Activated CD4-positive, alpha-beta T cell treated with anti-CD3 and anti-CD28 coated beads, Interleukin-2, amount 10 ng/mL, durations not matched to agents 7 days and 5 days (primary cell): ENCODE measurements around the gene ACBD6. TPM values are rescaled to one million over a fixed set of nuclear protein-coding genes. Genes with fewer than 3 reads are reported as not detected.

Source experiments
- CTCF ChIA-PET: fragments of 350-600 bp; sonication (Branson Sonifier 250); formaldehyde crosslinking; loops from one replicate; lab custom pipeline; 2021; ENCODE audit warnings: antibody characterized with exemption; lab: Charles Lee
- POLR2A ChIA-PET: fragments of 350-600 bp; sonication (Branson Sonifier 250); formaldehyde crosslinking; loops from one replicate; lab custom pipeline; 2021; ENCODE audit warnings: antibody characterized with exemption; lab: Charles Lee
- DNase-seq: peaks from one replicate; pipeline ENCODE4 v3.0.0-alpha.2; 2020
- H3K27ac Mint-ChIP-seq: one replicate; pipeline ENCODE4 v1.8.0; 2021; ENCODE audit warnings: mild to moderate bottlenecking, moderate library complexity, mixed read lengths
- H3K27me3 Mint-ChIP-seq: one replicate; pipeline ENCODE4 v1.8.0; 2021; ENCODE audit warnings: mixed read lengths
- H3K36me3 Mint-ChIP-seq: one replicate; pipeline ENCODE4 v1.8.0; 2021; ENCODE audit warnings: low read depth, mixed read lengths
- H3K4me1 Mint-ChIP-seq: one replicate; pipeline ENCODE4 v1.8.0; 2021; ENCODE audit warnings: mixed read lengths
- H3K4me3 Mint-ChIP-seq: one replicate; pipeline ENCODE4 v1.8.0; 2021; ENCODE audit warnings: mild to moderate bottlenecking, moderate library complexity, mixed read lengths
- H3K9me3 Mint-ChIP-seq: one replicate; pipeline ENCODE4 v1.8.0; 2021; ENCODE audit warnings: mixed read lengths
- total RNA-seq, 2 experiments: library from RNA; stranded (reverse); gene quantifications; one replicate each; pipeline ENCODE4 v1.2.3, GENCODE V29; 2021

The ACBD6 gene
- total RNA-seq, 2 experiments from 2014 or later = 39.9 to 40.8 TPM

- H3K27me3 Mint-ChIP-seq = no peaks in the 10 kb centered on the region
- no peak overlapping the region for H3K27ac Mint-ChIP-seq
- POLR2A ChIA-PET = no interaction called here
- H3K9me3 Mint-ChIP-seq = no peaks in the 10 kb centered on the region
- no peak overlapping the region for H3K4me3 Mint-ChIP-seq
- CTCF ChIA-PET = interaction anchor here (1.5 kb wide), 1 partner anchor 10 kb away, joined by 3 read pairs; no protein-coding TSS in a partner anchor
- H3K36me3 Mint-ChIP-seq = no peaks in the 10 kb centered on the region
- no peak for DNase-seq
- H3K4me1 Mint-ChIP-seq = no peaks in the 10 kb centered on the region
Observed at GRCh38 chr1:180366371-180367068, 135.9 kb downstream of the ACBD6 start.

DNA sequence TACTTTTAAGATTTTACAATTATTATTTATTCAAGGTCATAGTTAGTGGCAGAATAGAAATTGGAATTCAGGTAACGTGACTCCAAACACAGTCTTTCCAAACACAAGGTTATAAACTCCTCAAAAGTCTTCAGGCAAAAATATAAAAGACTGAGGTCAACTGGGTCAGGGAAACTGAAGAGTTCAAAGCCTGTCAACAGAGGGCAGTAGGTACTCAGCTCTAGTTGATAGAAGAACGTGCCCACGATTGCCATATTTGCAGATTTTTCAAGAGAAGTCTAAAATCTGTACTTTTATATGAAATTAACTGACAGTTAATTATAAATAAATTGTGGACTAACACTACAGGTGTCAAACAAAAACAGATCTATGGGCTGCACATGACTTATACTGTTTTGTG lies 137.3 kb downstream of the ACBD6 start:
- Mint-ChIP-seq H3K4me1 (no peaks in the 10 kb centered on the region), H3K36me3 (no peaks in the 10 kb centered on the region), H3K9me3 (no peaks in the 10 kb centered on the region), H3K4me3 (no peak overlapping the region), H3K27me3 (no peaks in the 10 kb centered on the region), H3K27ac (no peak overlapping the region)
- DNase-seq = no peak
- POLR2A ChIA-PET = no interaction called here
- CTCF ChIA-PET = no interaction called here

- Mint-ChIP-seq H3K27ac (no peak overlapping the region), H3K27me3 (no peaks in the 10 kb centered on the region), H3K36me3 (peaks cover 2% of the 10 kb centered on the region), H3K4me3 (no peak overlapping the region), H3K4me1 (no peaks in the 10 kb centered on the region), H3K9me3 (no peaks in the 10 kb centered on the region)
- ChIA-PET CTCF (no interaction called here), POLR2A (no interaction called here)
- DNase-seq = no peak
Observed at GRCh38 chr1:180363246-180363995, 139.0 kb downstream of the ACBD6 start.

DNA sequence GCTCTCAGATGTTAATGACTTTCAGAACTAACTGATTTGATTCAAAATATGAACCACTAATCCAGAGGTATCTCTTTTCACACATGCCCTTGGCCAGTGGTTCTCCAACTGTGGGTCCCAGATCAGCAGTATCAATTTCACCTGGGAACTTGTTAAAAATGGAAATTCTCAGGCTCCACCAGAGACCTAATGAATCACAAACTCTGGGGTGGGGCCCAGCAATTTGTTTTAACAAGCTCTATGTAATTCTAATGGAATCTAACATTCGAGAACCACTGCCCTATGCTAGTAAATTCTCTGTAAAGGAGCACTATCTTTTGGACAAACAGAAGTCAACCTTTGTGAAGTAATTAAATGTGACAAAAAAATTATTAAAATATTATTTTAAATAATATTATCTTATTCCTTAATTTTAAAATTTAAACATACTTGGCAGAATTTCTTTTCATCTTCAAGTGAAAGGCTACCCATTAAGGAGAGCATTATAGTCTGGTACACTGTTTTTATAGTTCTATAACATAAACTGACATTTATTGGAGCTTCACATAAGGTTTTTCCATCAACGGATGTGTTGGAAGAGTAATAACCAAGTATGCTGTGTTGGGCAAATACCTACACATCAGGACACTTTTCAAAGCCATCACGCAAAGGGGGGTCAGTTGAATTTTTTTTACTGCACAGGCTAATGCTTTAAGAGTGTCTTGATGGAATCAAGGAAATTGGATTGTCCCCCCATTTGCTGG lies 141.9 kb downstream of the ACBD6 start:
- Mint-ChIP-seq H3K4me3 (no peak overlapping the region), H3K9me3 (no peaks in the 10 kb centered on the region), H3K4me1 (no peaks in the 10 kb centered on the region), H3K27me3 (no peaks in the 10 kb centered on the region), H3K27ac (no peak overlapping the region), H3K36me3 (peaks cover 2% of the 10 kb centered on the region)
- no peak for DNase-seq
- POLR2A ChIA-PET = interaction anchor here (0.6 kb wide), 1 partner anchor 68 kb away, joined by 4 read pairs; no protein-coding TSS in a partner anchor
- CTCF ChIA-PET = no interaction called here

DNA sequence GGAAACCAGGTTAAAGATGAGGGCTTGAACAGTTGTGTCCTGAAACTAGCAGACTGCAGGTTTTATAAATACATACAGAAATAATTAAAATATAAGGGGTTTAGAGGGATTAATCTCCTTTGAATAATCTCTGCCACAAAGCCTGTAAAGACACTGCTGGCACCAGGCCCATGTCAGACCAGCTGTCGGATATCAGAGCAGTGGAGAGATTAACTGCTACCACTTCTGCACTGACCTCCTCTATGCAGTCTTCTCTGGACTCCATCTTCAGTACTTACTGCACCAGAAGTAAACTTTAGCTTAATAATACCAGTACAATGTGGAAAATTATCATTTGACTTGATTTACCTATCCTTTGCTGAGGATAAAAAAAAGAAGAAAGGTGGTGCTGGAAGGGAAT lies 143.7 kb downstream of the ACBD6 start:
- no peaks in the 10 kb centered on the region for H3K4me1 Mint-ChIP-seq
- H3K36me3 Mint-ChIP-seq = peaks cover 2% of the 10 kb centered on the region
- no peak overlapping the region for H3K27ac Mint-ChIP-seq
- ChIA-PET POLR2A (no interaction called here), CTCF (no interaction called here)
- H3K27me3 Mint-ChIP-seq = no peaks in the 10 kb centered on the region
- no peak overlapping the region for H3K4me3 Mint-ChIP-seq
- H3K9me3 Mint-ChIP-seq = no peaks in the 10 kb centered on the region
- no peak for DNase-seq

- Mint-ChIP-seq H3K9me3 (no peaks in the 10 kb centered on the region), H3K27ac (no peak overlapping the region), H3K27me3 (no peaks in the 10 kb centered on the region), H3K4me1 (no peaks in the 10 kb centered on the region), H3K36me3 (no peaks in the 10 kb centered on the region), H3K4me3 (no peak overlapping the region)
- ChIA-PET CTCF (no interaction called here), POLR2A (no interaction called here)
- DNase-seq = no peak
Observed at GRCh38 chr1:180353945-180354344, 148.4 kb downstream of the ACBD6 start.

- POLR2A ChIA-PET = no interaction called here
- CTCF ChIA-PET = no interaction called here
- H3K27ac Mint-ChIP-seq = no peak overlapping the region
- no peaks in the 10 kb centered on the region for H3K36me3 Mint-ChIP-seq
- DNase-seq = no peak
- no peaks in the 10 kb centered on the region for H3K9me3 Mint-ChIP-seq
- no peak overlapping the region for H3K4me3 Mint-ChIP-seq
- no peaks in the 10 kb centered on the region for H3K27me3 Mint-ChIP-seq
- no peaks in the 10 kb centered on the region for H3K4me1 Mint-ChIP-seq
Observed at GRCh38 chr1:180352588-180352987, 149.8 kb downstream of the ACBD6 start.

DNA sequence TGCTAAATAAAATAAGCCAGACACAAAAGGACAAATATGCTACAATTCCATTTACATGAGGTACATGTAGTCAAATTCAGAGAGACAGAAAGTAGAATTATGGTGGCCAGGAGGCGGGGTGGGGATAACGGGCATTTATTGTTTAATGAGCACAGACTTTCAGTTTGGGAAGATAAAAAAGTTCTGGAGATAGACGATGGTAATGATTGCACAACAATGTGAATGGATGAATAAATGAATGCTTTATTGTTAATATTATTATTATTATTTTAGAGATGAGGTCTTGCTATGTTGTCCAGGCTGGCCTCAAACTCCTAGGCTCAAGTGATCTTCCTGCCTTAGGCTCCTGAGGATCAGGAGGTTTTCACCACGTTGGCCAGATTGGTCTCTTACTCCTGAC lies 150.4 kb downstream of the ACBD6 start:
- ChIA-PET POLR2A (no interaction called here), CTCF (no interaction called here)
- H3K4me3 Mint-ChIP-seq = no peak overlapping the region

DNA sequence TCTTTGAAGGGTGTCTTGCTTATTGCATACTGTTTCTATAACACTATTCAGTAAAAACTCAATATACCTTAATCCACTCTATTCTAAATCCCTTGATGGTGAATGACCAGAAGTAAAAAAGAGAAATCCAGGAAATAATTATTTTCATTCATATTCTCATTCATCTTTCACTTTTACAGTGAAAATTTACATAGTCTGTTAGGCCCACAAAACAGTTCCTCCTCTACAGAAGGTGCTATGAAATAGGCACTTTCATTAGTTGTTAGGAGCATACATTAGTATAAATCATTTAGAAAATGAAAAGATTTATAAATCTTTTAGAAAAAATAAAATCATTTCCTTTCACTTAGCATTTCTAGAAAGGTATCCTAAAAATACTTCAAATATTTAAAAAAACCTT lies 157.2 kb downstream of the ACBD6 start:
- no peaks in the 10 kb centered on the region for H3K27me3 Mint-ChIP-seq
- H3K4me1 Mint-ChIP-seq = no peaks in the 10 kb centered on the region
- no peaks in the 10 kb centered on the region for H3K36me3 Mint-ChIP-seq
- no peak overlapping the region for H3K27ac Mint-ChIP-seq
- no peak overlapping the region for H3K4me3 Mint-ChIP-seq
- no peak for DNase-seq
- H3K9me3 Mint-ChIP-seq = peaks cover 2% of the 10 kb centered on the region
- ChIA-PET CTCF (no interaction called here), POLR2A (no interaction called here)

More for the DNA sequence above, 150.4 kb downstream of the ACBD6 start:
- H3K27ac Mint-ChIP-seq = no peak overlapping the region
- no peak for DNase-seq
- no peaks in the 10 kb centered on the region for H3K36me3 Mint-ChIP-seq
- H3K27me3 Mint-ChIP-seq = no peaks in the 10 kb centered on the region
- no peaks in the 10 kb centered on the region for H3K9me3 Mint-ChIP-seq
- no peaks in the 10 kb centered on the region for H3K4me1 Mint-ChIP-seq

DNA sequence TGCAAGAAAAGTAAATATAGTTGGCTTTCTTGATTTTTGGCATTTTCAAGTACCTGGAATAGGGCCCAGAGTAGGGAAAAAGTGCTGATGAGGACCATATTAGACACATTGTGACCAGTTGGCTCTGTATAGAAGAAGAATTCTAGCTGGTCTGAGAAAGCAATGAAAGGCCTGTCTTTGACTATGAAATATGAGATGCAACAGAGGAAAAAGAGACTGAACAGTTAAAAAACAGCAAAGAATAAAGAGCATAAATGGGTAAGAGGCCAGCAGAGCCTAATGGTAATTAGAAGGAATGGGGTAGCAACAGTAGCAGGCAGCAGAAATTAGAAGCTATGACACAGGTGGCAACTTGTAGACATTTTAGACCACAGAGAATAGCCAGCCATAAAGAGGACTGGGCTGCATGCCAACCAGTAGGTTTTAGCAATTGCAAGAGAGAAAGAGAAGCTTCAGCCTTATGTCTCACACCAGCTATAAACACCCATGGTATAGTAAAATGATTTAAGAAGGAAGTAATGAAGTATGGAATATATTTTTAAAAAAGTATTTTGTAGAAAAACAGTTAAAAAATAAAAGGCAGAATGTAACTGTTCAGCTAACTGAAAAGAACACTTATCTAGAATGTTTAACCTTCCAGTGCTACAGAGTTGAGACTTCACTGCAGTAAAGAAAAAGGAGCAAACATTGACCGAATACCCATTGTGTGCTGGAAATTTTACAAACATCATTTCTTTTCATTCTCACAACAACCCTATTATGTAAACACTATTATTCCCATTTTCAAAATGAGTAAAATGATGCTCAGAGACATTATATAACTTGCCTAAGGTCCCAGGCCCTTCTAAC lies 158.2 kb downstream of the ACBD6 start:
- no peak overlapping the region for H3K4me3 Mint-ChIP-seq
- CTCF ChIA-PET = no interaction called here
- no peak overlapping the region for H3K27ac Mint-ChIP-seq
- no peak for DNase-seq
- H3K36me3 Mint-ChIP-seq = peaks cover 4% of the 10 kb centered on the region
- H3K9me3 Mint-ChIP-seq = peaks cover 6% of the 10 kb centered on the region
- H3K27me3 Mint-ChIP-seq = no peaks in the 10 kb centered on the region
- no peaks in the 10 kb centered on the region for H3K4me1 Mint-ChIP-seq
- POLR2A ChIA-PET = no interaction called here

GRCh38 chr1:180327089-180327488 lies 175.3 kb downstream of the ACBD6 start:
- no peak overlapping the region for H3K27ac Mint-ChIP-seq
- H3K4me3 Mint-ChIP-seq = no peak overlapping the region
- no peak for DNase-seq
- ChIA-PET CTCF (no interaction called here), POLR2A (no interaction called here)
- H3K9me3 Mint-ChIP-seq = peaks cover 15% of the 10 kb centered on the region
- H3K36me3 Mint-ChIP-seq = peaks cover 2% of the 10 kb centered on the region
- no peaks in the 10 kb centered on the region for H3K27me3 Mint-ChIP-seq
- H3K4me1 Mint-ChIP-seq = no peaks in the 10 kb centered on the region

DNA sequence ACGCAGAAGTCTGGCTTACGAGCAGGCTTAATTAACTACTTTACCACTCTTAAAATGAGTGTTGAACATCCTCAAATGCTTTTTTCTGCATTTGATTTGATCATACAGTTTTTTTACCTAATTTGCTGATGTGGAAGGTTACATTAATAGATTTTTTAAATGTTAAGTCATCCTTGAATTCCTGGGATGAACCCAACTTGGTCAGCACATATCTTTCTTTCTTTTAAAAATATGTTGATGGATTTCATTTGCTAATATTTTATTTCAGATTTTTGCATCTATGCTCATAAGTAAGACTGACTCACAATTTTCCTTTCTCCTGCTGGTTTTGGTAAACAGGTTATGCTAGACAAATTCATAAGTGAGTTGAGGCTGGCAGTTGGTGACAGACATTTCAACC lies 189.5 kb downstream of the ACBD6 start:
- POLR2A ChIA-PET = interaction anchor here (0.7 kb wide), 1 partner anchor 87 kb away, joined by 3 read pairs; no protein-coding TSS in a partner anchor
- no peak overlapping the region for H3K27ac Mint-ChIP-seq
- no peaks in the 10 kb centered on the region for H3K9me3 Mint-ChIP-seq
- CTCF ChIA-PET = interaction anchor here (0.7 kb wide), 1 partner anchor 64 kb away, joined by 3 read pairs; no protein-coding TSS in a partner anchor
- no peak for DNase-seq
- H3K4me1 Mint-ChIP-seq = no peaks in the 10 kb centered on the region
- H3K36me3 Mint-ChIP-seq = peaks cover 4% of the 10 kb centered on the region
- H3K4me3 Mint-ChIP-seq = no peak overlapping the region
- no peaks in the 10 kb centered on the region for H3K27me3 Mint-ChIP-seq
